ENCODE results near the gene MAP3K4. TPM values are rescaled to one million over a fixed set of nuclear protein-coding genes. Genes with fewer than 3 reads are reported as not detected.
A peak's percentile ranks its signal among the peaks of the same experiment; 100 is the strongest.
"Not testable (repeated sequence)": the region's sequence is repeated elsewhere in the genome, so short reads cannot be mapped to it uniquely, and the experiment has no call there.

MAP3K4 gene
- total RNA-seq, 1 experiment from 2014 or later = 54.3 TPM

DNA sequence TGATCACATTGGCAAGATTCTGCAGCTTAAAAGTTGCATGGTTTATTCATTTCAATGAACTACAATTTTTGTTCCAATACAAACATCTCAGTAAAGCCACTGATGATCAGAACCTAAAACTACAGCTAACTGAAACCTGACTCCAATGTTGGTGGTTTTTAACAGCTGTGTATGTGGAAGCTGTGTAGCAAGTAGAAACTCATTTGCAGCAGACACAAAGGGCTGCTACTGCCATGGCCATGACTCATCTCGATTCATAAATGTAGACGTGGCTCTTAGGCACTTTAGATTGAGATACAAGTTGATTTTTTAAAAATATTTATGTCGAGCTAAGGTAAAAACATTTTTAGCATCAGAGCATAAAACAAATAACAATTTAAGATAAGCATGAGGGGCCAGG, 19.5 kb upstream of the MAP3K4 start:
- no CpG with 5 or more reads among the region's 3 CpGs for WGBS (ENCODE audit: extremely low coverage, insufficient read length, low lambda C conversion rate)
- H3K27me3 Mint-ChIP-seq (ENCODE audit: low read depth) = no peaks in the 10 kb centered on the region

DNA sequence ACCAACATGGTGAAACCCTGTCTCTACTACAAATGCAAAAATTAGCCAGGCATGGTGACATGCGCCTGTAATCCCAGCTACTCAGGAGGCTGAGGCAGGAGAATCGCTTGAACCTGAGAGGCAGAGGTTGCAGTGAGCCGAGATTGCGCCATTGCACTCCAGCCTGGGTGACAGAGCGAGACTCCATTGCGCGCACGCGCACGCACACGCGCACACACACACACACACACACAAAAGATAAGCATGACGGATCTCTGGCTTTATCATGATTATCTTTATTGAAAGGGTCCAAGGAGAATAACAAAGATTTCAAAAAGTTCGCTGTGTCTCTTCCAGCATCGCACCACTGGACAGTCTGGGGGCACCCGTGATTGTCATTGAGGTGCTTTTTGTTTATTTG, 19.0 kb upstream of the MAP3K4 start:
- not testable (repeated sequence) for H3K23me2 ChIP-seq (ENCODE audit: insufficient read length, low read depth, low read length, poor library complexity, severe bottlenecking); H3K27me3 ChIP-seq (ENCODE audit: insufficient read depth, low read length); H3K14ac ChIP-seq (ENCODE audit: insufficient read depth, low read length); H3K18ac ChIP-seq (ENCODE audit: insufficient read length, low read depth, low read length); H2BK15ac ChIP-seq (ENCODE audit: low read depth, low read length); H4K91ac ChIP-seq (ENCODE audit: insufficient read length, low read depth, low read length); H3K27ac ChIP-seq (ENCODE audit: insufficient read length, low read depth, low read length); H2BK120ac ChIP-seq (ENCODE audit: low read depth, low read length, poor library complexity, severe bottlenecking); H3K9me3 ChIP-seq (ENCODE audit: control insufficient read depth, low read depth, low read length); H3K4ac ChIP-seq (ENCODE audit: low read depth, low read length); H2AK5ac ChIP-seq (ENCODE audit: insufficient read length, low read length); H4K5ac ChIP-seq (ENCODE audit: insufficient read length, low read depth, low read length); H3K9ac ChIP-seq (ENCODE audit: extremely low read depth, insufficient read length, low read length); H3K4me1 ChIP-seq (ENCODE audit: insufficient read depth, low read length); H3K4me2 ChIP-seq (ENCODE audit: insufficient read depth, insufficient read length, low read length); H3K79me1 ChIP-seq (ENCODE audit: insufficient read depth, low read depth, low read length, poor library complexity, severe bottlenecking); H4K20me1 ChIP-seq (ENCODE audit: control insufficient read depth, insufficient read depth, insufficient read length); H3K4me3 Mint-ChIP-seq; H3T11ph ChIP-seq (ENCODE audit: low read length); H3K79me2 ChIP-seq (ENCODE audit: insufficient read depth, low read length); H2BK20ac ChIP-seq (ENCODE audit: low read depth, low read length, poor library complexity, severe bottlenecking); H3K23ac ChIP-seq (ENCODE audit: insufficient read length, low read depth, low read length); H3K56ac ChIP-seq (ENCODE audit: insufficient read length, low read depth, low read length); H2BK5ac ChIP-seq (ENCODE audit: insufficient read length, low read length); H4K8ac ChIP-seq (replicated peaks; ENCODE audit: insufficient read length, low read depth, low read length); H2AFZ ChIP-seq (ENCODE audit: low read length); H2BK12ac ChIP-seq (ENCODE audit: insufficient read length, low read depth, low read length); H3K27me3 Mint-ChIP-seq (ENCODE audit: low read depth); DNase-seq
- Mint-ChIP-seq H3K27ac (0 out of 7 replicates have a peak overlapping the region, but pooled peaks of 2 of the 3 experiments have one; percentile 19 to 44), H3K9me3 (peaks cover 9 to 12% of the 10 kb centered on the region in 2 experiments), H3K4me1 (peaks cover 27 to 31% of the 10 kb centered on the region in 2 experiments), H3K36me3 (ENCODE audit: insufficient read depth in 1 of 3, low read depth in 3 of 3) (peaks cover 4 to 14% (median 5%) of the 10 kb centered on the region in 3 experiments)
- WGBS (ENCODE audit: extremely low coverage, insufficient read length, low lambda C conversion rate) = no CpG with 5 or more reads among the region's 16 CpGs

More for the DNA sequence above, 19.5 kb upstream of the MAP3K4 start:
- Mint-ChIP-seq H3K27ac (no peak overlapping the region; a peak in 1 of 7 replicates), H3K9me3 (peaks cover 5 to 10% of the 10 kb centered on the region in 2 experiments), H3K36me3 (ENCODE audit: insufficient read depth in 1 of 3, low read depth in 3 of 3) (peaks cover 2 to 10% (median 2%) of the 10 kb centered on the region in 3 experiments), H3K4me1 (peaks cover 27 to 31% of the 10 kb centered on the region in 2 experiments), H3K4me3 (no peak overlapping the region)
- Histone ChIP-seq H3K23me2 (ENCODE audit: insufficient read length, low read depth, low read length, poor library complexity, severe bottlenecking) (no peaks in the 10 kb centered on the region), H3K9me3 (ENCODE audit: control insufficient read depth, low read depth, low read length) (no peaks in the 10 kb centered on the region), H3K14ac (ENCODE audit: insufficient read depth, low read length) (no peak overlapping the region), H4K91ac (ENCODE audit: insufficient read length, low read depth, low read length) (no peak overlapping the region), H3K4me1 (ENCODE audit: insufficient read depth, low read length) (0 out of 2 replicates have a peak, but pooled peaks cover 5% of the 10 kb centered on the region), H3K79me1 (ENCODE audit: insufficient read depth, low read depth, low read length, poor library complexity, severe bottlenecking) (no peaks in the 10 kb centered on the region), H3K27me3 (ENCODE audit: insufficient read depth, low read length) (no peaks in the 10 kb centered on the region), H4K5ac (ENCODE audit: insufficient read length, low read depth, low read length) (no peak overlapping the region), H3K4me2 (ENCODE audit: insufficient read depth, insufficient read length, low read length) (no peak overlapping the region), H3T11ph (ENCODE audit: low read length) (no peak overlapping the region), H4K20me1 (ENCODE audit: control insufficient read depth, insufficient read depth, insufficient read length) (no peaks in the 10 kb centered on the region), H2AK5ac (ENCODE audit: insufficient read length, low read length) (no peak overlapping the region), H3K79me2 (ENCODE audit: insufficient read depth, low read length) (no peaks in the 10 kb centered on the region), H2AFZ (ENCODE audit: low read length) (no peak overlapping the region), H3K27ac (ENCODE audit: insufficient read length, low read depth, low read length) (no peak overlapping the region), H2BK20ac (ENCODE audit: low read depth, low read length, poor library complexity, severe bottlenecking) (no peak overlapping the region), H4K8ac (replicated peaks; ENCODE audit: insufficient read length, low read depth, low read length) (no peak overlapping the region), H3K23ac (ENCODE audit: insufficient read length, low read depth, low read length) (no peak overlapping the region), H3K4ac (ENCODE audit: low read depth, low read length) (no peak overlapping the region), H2BK120ac (ENCODE audit: low read depth, low read length, poor library complexity, severe bottlenecking) (no peak overlapping the region), H3K18ac (ENCODE audit: insufficient read length, low read depth, low read length) (no peak overlapping the region), H3K9ac (ENCODE audit: extremely low read depth, insufficient read length, low read length) (no peak overlapping the region), H2BK12ac (ENCODE audit: insufficient read length, low read depth, low read length) (no peak overlapping the region), H2BK15ac (ENCODE audit: low read depth, low read length) (no peak overlapping the region), H2BK5ac (ENCODE audit: insufficient read length, low read length) (no peak overlapping the region), H3K56ac (ENCODE audit: insufficient read length, low read depth, low read length) (no peak overlapping the region)
- no peak for TF ChIP-seq CTCF (conservative IDR thresholded peaks at IDR 0.05)
- DNase-seq = no peak
